ENCODE measurements around the gene OR52K1.
"Not testable (repeated sequence)": the region's sequence is repeated elsewhere in the genome, so short reads cannot be mapped to it uniquely, and the experiment has no call there.

Gene OR52K1

DNA sequence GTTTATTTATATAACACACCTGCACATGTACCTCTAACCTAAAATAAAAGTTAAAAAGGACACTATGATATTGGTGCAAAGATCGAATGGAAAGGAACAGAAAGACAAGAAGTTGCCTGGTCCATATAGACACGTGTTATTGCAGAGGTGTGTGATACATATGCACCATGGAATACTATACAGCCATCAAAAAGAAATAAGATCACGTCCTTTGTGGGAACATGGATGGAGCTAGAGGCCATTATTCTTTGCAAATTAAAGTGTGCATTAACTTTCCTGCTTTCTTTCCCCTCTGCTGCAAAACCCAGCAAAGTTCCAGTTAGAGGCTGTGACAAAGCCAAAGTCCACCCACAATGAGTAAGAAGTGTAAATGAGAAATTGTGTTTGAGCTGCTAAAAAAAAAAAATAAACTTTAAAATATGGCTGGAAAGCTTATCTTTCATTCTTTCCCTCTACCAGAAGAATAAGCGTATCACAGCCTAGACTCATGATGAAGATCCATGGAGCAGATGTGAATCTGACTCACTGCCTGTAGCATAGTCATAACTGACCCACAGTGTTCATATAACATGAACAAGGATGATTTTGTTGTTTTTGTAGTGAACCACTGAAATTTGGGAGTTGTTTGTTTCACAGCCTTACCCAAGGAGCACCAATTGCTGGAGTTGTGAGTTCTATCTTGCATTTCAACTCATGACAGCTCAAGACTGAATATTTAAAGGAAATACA is 9.6 kb downstream of the OR52K1 start:
- no peak for DNase-seq (ENCODE audit: low spot score)

DNA sequence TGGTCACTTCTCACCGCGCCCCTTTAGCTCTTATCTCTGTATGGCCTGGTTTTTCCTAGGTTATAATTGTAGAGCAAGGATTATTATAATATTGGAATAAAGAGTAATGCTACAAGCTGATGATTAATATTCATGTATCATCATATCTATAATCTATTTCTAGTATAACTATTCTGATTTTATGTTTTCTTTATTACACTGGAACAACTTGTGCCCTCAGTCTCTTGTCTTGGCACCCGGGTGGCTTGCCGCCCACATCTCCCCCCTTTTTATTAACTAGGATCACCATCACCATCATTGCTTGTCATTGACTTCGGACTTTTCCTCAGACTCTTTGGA is 11.0 kb downstream of the OR52K1 start:
- no peak for DNase-seq (ENCODE audit: low spot score)

DNA sequence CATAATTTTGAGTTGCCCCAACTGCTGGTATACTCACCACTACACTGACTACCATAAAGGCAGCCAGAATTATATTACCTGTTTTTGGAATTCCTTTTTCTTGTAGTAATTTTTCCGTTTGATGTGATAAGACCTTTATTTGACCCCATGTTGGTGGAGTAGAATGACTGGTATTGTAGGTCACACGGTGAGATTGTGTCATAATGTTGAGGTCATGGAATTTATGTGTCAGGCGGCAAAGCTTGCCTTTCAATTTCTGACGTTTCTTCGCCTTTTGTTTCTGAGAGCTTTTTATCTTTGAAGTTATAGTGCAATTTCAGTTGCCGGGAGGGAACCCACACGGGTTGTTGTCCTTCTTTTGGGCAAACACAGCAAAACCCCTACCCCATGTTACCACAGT is 13.0 kb downstream of the OR52K1 start:
- DNase-seq (ENCODE audit: low spot score), result no peak

DNA sequence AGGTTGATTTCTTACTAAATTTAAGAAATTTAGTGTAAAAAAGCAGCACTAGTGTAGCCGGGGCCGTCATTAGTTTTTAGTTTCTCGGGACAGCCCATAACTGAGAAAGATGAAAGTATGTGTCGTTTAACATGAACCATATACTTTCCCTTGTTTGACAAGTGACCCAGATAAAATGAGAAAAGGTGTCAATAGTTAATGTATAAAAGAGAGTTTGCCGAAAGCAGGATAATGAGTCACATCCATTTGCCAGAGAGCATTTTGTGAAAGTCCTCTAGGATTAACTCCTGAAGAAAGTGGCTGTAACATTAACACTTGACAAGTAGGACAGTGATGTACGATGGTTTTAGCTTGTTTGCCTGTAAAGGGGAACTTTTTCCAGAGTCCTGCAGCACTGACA is 13.5 kb downstream of the OR52K1 start:
- no peak for DNase-seq (ENCODE audit: low spot score)

DNA sequence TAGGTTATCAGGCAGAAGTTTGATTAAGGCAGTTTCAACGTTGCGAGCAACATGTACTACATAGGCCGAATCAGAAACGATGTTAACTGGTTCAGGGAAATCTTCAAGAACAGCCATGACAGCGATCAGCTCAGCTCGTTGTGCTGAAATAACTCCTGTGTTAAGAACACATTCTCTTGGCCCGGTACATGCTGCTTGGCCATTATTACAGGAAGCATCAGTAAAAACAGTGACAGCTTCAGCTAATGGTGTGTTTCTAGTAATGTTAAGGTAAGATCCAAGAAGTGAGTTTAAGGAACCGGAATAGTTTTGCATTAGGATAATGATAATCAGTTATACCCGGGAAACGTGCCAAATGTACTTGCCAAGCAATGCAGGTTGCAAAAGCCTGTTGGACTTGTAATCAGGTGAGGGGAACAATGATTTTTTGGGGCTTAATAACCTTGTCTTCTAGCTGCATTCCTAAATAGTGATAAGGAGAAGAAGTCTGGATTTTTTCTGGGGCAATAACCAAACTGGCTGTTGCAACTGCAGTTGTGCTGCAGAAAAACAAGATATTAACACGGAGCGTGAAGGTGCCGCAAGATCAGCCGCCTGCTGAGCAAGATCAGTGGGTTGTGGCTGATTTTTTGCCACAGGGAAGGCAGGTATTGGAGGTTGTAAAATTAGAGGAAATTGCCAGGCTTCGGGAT is 14.3 kb downstream of the OR52K1 start:
- DNase-seq (ENCODE audit: low spot score), result no peak

DNA sequence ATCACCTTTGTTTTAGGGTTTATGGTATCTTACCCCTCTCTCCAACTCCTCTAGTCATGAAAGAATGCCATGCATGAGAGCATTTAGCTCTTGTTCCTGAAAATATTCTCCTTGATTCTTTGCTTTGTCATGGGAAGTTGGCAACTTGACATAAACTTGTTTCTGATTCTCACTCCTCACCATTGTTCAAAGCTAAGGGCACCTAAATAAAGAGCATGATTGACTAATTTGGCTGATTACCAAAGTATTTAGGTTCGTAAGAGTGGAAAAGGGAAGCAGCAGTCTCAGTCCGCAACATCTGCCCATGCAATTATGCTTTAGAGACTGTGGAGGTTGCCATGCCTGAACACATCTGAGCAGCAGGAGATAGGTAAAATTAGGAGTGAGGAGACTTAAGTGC is 26.4 kb downstream of the OR52K1 start:
- no peak for DNase-seq (ENCODE audit: low spot score)

DNA sequence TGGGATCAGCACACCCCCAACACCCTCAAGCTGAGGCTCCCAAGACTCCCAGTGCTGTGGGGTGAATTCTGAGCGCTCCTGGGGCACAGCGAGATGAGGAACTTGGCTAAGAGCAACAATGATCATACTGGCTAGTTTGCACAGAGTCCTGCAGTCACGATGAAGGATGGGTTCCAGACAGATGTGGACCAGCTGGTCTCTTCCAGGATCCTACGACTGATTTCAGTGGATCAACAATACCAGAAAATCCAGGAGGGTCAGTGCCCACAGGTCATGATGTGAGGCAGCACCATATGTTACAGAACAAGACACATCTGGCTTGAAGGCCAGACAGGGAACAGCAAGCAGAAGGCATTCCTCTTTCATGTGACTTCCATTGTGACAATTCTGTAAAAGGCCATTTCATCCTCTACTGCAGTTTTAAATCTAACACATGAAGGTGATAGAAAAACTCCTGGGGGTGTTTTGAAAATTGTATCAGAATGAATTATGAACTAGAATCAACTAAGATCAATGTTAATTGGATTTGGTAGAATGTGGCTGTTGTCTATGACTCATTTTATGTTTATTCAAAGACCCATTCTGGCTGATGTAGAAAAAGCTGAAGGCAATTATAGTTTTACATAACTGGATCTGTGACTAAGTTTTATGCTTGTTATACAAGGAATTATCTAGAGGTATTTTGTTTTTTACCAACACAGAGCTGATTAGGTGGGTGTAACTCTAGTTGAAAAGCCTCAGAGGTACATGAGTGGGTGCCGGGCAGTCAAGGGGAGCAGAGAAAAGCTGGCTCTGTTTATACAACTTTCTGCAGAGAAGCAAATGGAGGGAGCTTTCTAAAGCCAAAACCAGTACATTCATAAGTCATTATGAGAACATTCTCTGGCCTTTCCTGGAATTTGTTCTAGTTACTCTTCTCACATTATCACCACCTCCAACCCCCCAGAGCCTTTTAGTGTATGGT is 29.1 kb downstream of the OR52K1 start:
- DNase-seq (ENCODE audit: low spot score), result no peak

DNA sequence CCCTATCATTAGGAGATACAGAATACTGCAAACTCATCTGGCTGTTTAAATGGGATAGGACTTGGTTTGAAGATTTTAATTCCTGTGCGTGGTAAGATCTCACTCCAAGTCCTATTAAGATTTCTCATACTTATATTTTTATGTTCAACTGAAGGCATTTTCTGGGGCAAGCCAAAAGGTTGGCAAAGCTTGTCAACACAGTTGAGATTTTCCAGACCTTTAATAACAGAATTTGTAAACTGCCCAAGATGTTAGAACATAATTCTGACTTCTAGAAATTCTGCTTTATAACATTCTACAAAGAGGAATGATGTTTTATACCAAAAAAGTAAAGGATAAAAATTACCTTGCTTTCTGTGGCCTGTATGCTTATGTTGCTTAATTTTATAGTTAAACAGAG is 31.8 kb downstream of the OR52K1 start:
- DNase-seq (ENCODE audit: low spot score), result no peak

DNA sequence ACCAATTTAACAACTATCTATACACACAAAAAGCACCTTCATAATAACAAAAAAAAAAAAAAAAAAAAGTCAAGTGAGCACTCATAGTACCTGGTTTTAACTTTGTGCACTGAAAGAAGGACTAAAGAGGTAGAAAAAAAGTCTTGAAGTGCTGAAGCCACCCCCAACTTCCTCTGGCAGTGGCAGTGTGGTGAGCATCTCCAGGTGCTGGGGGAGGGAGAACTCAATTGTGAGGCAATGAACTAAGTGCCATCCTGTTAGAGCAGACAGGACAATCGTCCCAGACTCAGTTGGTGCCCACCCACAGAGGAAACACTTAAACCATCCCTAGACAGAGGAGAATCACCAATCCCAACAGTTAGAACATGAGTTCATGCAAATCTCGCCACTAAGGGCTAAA is 39.9 kb downstream of the OR52K1 start:
- DNase-seq (ENCODE audit: low spot score), result no peak

DNA sequence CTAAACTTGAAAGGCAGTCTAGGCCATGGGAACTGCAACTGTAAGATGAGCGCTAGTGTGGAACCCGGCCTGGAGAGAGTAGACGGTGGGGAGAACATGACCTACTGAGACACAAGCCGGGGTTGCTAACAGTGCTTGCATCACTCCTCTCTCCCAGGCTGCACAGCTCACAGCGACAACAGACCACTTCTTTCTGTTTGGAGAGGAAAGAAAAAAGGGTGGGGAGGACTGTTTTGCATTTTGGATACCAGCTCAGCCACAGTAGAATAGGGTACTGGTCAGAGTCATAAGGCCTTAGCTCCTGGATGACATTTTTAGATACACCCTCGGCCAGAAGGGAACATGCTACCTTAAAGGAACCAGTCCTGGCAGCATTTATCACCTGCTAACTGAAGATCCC is 40.3 kb downstream of the OR52K1 start:
- DNase-seq (ENCODE audit: low spot score), result no peak

DNA sequence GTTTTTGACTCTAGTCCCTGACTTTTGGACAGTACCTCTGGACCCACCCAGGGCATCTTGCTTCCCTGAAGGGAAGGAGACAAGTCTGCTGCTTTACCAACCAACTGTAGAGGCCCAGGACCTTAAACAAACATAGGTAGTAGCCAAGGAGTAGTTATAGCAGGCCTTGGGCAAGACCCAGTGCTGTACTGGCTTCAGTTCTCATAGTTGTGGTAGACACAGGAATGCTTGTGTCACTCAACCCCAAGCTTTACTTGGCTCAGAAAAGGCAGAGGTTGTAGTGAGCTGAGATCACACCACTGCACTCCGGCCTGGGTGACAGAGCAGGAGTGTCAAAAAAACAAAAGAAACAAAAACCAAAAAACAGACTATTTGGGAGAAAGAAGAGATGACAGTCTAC is 41.2 kb downstream of the OR52K1 start:
- DNase-seq (ENCODE audit: low spot score), result no peak

DNA sequence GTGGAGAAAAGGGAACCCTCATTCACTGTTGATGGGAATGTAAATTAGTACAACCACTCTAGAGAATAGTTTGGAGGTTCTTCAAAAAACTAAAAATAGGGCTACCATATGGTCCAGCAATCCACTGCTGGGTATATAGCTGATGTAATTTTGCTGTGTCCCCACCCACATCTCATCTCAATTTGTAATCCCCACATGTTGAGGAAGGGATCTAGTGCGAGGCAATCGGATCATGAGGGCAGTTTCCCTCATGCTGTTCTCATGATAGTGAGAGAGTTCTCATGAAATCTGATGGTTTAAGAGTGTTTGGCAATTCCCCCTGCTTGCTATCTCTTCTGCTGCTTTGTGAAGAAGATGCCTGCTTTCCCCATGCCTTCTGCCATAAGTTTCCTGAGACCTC is 45.5 kb downstream of the OR52K1 start:
- no peak for DNase-seq (ENCODE audit: low spot score)

DNA sequence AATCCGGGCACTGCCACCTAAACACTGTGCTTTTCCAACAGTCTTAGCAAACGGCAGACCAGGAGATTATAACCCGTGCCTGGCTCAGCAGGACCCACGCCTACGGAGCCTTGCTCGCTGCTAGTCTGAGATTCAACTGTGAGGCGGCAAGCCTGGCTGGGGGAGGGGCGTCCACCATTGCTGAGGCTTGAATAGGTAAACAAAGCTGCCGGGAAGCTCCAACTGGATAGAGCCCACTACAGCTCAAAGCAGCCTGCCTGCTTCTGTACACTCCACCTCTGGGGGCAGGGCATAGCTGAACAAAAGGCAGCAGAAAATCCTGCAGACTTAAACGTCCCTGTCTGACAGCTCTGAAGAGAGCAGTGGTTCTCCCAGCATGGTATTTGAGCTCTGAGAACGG is 49.2 kb downstream of the OR52K1 start:
- DNase-seq (ENCODE audit: low spot score), result not testable (repeated sequence)

DNA sequence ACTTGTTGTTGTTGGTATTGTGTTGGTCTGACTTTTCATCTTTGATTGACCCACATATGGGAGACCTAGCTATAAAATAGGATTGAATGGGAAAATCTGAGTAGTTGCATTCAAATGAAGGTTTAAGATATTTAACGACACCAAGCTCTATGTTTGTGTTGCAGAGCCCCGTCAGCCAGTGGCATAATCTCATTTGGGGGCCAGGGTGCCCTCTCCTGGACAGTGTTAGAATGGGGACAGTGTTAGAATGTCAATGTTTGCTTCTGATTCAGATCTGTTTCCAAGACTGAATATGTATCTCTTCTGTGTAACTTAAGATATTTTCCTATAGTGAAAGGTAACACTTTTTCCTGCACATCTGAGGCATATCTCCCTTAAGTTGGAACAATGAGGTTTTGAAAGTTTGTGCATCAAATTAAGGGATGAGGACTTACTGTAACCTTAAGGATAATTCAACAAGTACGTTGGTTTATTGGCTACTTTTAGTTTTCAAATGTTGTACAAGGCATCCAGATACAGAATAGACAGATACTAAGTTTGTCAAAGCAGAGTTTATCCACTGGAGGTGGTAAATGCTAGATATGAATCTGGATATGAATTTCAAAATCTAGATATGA is 57.3 kb downstream of the OR52K1 start:
- peak; percentile 46 for DNase-seq (ENCODE audit: low spot score)

DNA sequence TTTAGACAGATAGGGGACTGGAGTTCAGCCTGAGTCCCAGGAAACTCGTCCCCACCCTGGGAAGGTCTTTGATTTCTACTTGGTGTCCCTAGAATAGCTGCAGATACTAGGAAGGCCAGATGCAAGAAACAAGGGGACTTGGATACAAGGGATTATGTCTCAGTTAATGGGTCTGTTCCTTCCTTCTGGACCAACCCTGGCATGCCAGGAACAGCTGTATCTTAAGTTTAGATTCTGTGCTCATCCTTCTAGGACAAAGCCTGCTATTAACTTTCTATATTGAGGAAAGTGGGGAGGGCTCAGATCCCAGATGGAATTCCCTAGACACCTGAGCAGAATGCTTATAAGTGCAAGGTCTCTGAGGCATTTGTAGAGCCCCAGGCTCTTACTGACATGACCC is 58.6 kb downstream of the OR52K1 start:
- no peak for DNase-seq (ENCODE audit: low spot score)

Data from pons (tissue), 1 donor.